WTC11 (cell line): ENCODE results near the gene DSTN. TPM values are rescaled to one million over a fixed set of nuclear protein-coding genes. Genes with fewer than 3 reads are reported as not detected.

Experiments used
- ATAC-seq: fragments of 200-7000 bp; cut with Tn5 transposase; 2 replicates; pipeline ENCODE4 v1.10.0; 2021; ENCODE audit warnings: mild to moderate bottlenecking, moderate library complexity
- CTCF ChIA-PET: fragments of 300-600 bp; sonication (Branson Sonifier 250); formaldehyde crosslinking; loops from one replicate; lab custom pipeline; 2021; ENCODE audit warnings: antibody characterized with exemption; lab: Charles Lee
- POLR2A ChIA-PET: fragments of 350-600 bp; sonication (Branson Sonifier 250); formaldehyde crosslinking; loops from one replicate; lab custom pipeline; 2021; ENCODE audit warnings: antibody characterized with exemption; lab: Charles Lee
- DNase-seq: peaks from one replicate; pipeline ENCODE4 v3.0.0; 2021; ENCODE audit warnings: low spot score
- H3K27ac Mint-ChIP-seq: 2 replicates; pipeline ENCODE4 v1.8.0; 2021; ENCODE audit warnings: mixed read lengths
- H3K27me3 Mint-ChIP-seq: 2 replicates; pipeline ENCODE4 v1.8.0; 2021; ENCODE audit warnings: low read depth, mild to moderate bottlenecking, moderate library complexity, mixed read lengths
- H3K36me3 Mint-ChIP-seq: 2 replicates; pipeline ENCODE4 v1.8.0; 2021; ENCODE audit warnings: mixed read lengths
- H3K4me1 Mint-ChIP-seq: 2 replicates; pipeline ENCODE4 v1.8.0; 2022; ENCODE audit warnings: mixed read lengths
- H3K4me3 Mint-ChIP-seq: 2 replicates; pipeline ENCODE4 v1.8.0; 2021; ENCODE audit warnings: mild to moderate bottlenecking, moderate library complexity, mixed read lengths
- H3K9me3 Mint-ChIP-seq: 2 replicates; pipeline ENCODE4 v1.8.0; 2021; ENCODE audit warnings: mixed read lengths
- ARID4B ChIP-seq: sonication (generic); formaldehyde crosslinking; IDR thresholded peaks from 2 replicates; pipeline ENCODE4 v1.8.0; 2023; ENCODE audit warnings: missing genetic modification reagents, mild to moderate bottlenecking, borderline replicate concordance
- ATF1 ChIP-seq: sonication (generic); formaldehyde crosslinking; IDR thresholded peaks from 2 replicates; pipeline ENCODE4 v1.8.1; 2023; ENCODE audit warnings: mild to moderate bottlenecking, moderate library complexity, missing genetic modification reagents
- CREM ChIP-seq: sonication (generic); formaldehyde crosslinking; IDR thresholded peaks from 2 replicates; pipeline ENCODE4 v1.8.1; 2022; ENCODE audit warnings: mild to moderate bottlenecking, missing genetic modification reagents, moderate library complexity
- E2F5 ChIP-seq: sonication (generic); formaldehyde crosslinking; IDR thresholded peaks from 2 replicates; pipeline ENCODE4 v1.8.1; 2022; ENCODE audit warnings: mild to moderate bottlenecking, moderate library complexity, missing genetic modification reagents
- ELF4 ChIP-seq: sonication (generic); formaldehyde crosslinking; IDR thresholded peaks from 2 replicates; pipeline ENCODE4 v1.8.1; 2022; ENCODE audit warnings: low read depth, mild to moderate bottlenecking, moderate library complexity, missing genetic modification reagents
- KAT7 ChIP-seq: sonication (generic); formaldehyde crosslinking; IDR thresholded peaks from 2 replicates; pipeline ENCODE4 v1.8.1; 2023; ENCODE audit warnings: missing genetic modification reagents, mild to moderate bottlenecking, borderline replicate concordance
- MAX ChIP-seq: sonication (generic); formaldehyde crosslinking; IDR thresholded peaks from 2 replicates; pipeline ENCODE4 v1.8.0; 2022; ENCODE audit warnings: mild to moderate bottlenecking, missing genetic modification reagents
- NR2C2 ChIP-seq: sonication (generic); formaldehyde crosslinking; IDR thresholded peaks from 2 replicates; pipeline ENCODE4 v1.8.0; 2022; ENCODE audit warnings: mild to moderate bottlenecking, missing genetic modification reagents
- OVOL2 ChIP-seq: fragments of 250-450 bp; sonication (Bioruptor Pico); IDR thresholded peaks from 2 replicates; pipeline ENCODE4 v1.9.0; 2021; ENCODE audit warnings: mild to moderate bottlenecking, borderline replicate concordance
- PRRX2 ChIP-seq: fragments of 250-450 bp; sonication (Bioruptor Pico); IDR thresholded peaks from 2 replicates; pipeline ENCODE4 v1.8.0; 2021; ENCODE audit warnings: mild to moderate bottlenecking
- SMAD3 ChIP-seq: sonication (generic); formaldehyde crosslinking; IDR thresholded peaks from 2 replicates; pipeline ENCODE4 v1.8.0; 2022; ENCODE audit warnings: missing genetic modification reagents, mild to moderate bottlenecking, borderline replicate concordance
- SMAD4 ChIP-seq: sonication (generic); formaldehyde crosslinking; IDR thresholded peaks from 2 replicates; pipeline ENCODE4 v1.8.0; 2022; ENCODE audit warnings: mild to moderate bottlenecking, missing genetic modification reagents
- STAT6 ChIP-seq: sonication (generic); formaldehyde crosslinking; conservative IDR thresholded peaks from 2 replicates; pipeline ENCODE4 v1.8.1; 2023; ENCODE audit warnings: mild to moderate bottlenecking, low read depth, missing genetic modification reagents, moderate library complexity
- ZNF671 ChIP-seq: fragments of 250-450 bp; sonication (Bioruptor Pico); IDR thresholded peaks from 2 replicates; pipeline ENCODE4 v1.8.0; 2021; ENCODE audit warnings: mild to moderate bottlenecking
- total RNA-seq: library from RNA; stranded (reverse); gene quantifications from 3 replicates; pipeline ENCODE4 v1.2.3, GENCODE V29; 2021
- TF ChIP-seq, protein P1 (sequence below): sonication (generic); formaldehyde crosslinking; IDR thresholded peaks from 2 replicates; pipeline ENCODE4 v1.8.1; 2022; ENCODE audit warnings: low read depth, missing genetic modification reagents, borderline replicate concordance
- TF ChIP-seq, protein P2 (sequence below): fragments of 250-450 bp; sonication (Bioruptor Pico); IDR thresholded peaks from 2 replicates; pipeline ENCODE4 v1.8.0; 2021; ENCODE audit warnings: mild to moderate bottlenecking
- TF ChIP-seq, protein P3 (sequence below): sonication (generic); formaldehyde crosslinking; IDR thresholded peaks from 2 replicates; pipeline ENCODE4 v1.8.1; 2023; ENCODE audit warnings: mild to moderate bottlenecking, missing genetic modification reagents
- TF ChIP-seq, protein P4 (sequence below): fragments of 200-600 bp; IDR thresholded peaks from 2 replicates; pipeline ENCODE4 v1.8.0; 2022; ENCODE audit warnings: antibody characterized with exemption
- TF ChIP-seq, protein P5 (sequence below): fragments of 250-450 bp; sonication (Bioruptor Pico); IDR thresholded peaks from 2 replicates; pipeline ENCODE4 v1.9.0; 2021; ENCODE audit warnings: moderate library complexity, mild to moderate bottlenecking, inconsistent platforms, borderline replicate concordance

DSTN gene
- total RNA-seq, 1 experiment from 2014 or later, result 153 TPM

- ChIA-PET CTCF (interaction anchor here (1.1 kb wide), 1 partner anchor 23 kb away, joined by 3 read pairs; no protein-coding TSS in a partner anchor), POLR2A (no interaction called here)
- Mint-ChIP-seq H3K36me3 (peaks cover 28% of the 10 kb centered on the region), H3K9me3 (no peaks in the 10 kb centered on the region), H3K27ac (no peak overlapping the region), H3K4me3 (no peak overlapping the region), H3K4me1 (peaks cover 19% of the 10 kb centered on the region), H3K27me3 (no peaks in the 10 kb centered on the region)
- TF ChIP-seq, protein P1, sequence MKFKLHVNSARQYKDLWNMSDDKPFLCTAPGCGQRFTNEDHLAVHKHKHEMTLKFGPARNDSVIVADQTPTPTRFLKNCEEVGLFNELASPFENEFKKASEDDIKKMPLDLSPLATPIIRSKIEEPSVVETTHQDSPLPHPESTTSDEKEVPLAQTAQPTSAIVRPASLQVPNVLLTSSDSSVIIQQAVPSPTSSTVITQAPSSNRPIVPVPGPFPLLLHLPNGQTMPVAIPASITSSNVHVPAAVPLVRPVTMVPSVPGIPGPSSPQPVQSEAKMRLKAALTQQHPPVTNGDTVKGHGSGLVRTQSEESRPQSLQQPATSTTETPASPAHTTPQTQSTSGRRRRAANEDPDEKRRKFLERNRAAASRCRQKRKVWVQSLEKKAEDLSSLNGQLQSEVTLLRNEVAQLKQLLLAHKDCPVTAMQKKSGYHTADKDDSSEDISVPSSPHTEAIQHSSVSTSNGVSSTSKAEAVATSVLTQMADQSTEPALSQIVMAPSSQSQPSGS, result no peak
- TF ChIP-seq NR2C2 (CRISPR knock-in tag) (no peak), ELF4 (CRISPR knock-in tag) (no peak), ATF1 (no peak), MAX (CRISPR knock-in tag) (no peak), SMAD3 (CRISPR knock-in tag) (no peak), STAT6 (CRISPR knock-in tag) (no peak), KAT7 (CRISPR knock-in tag) (no peak), ARID4B (CRISPR knock-in tag) (no peak), ZNF671 (no peak), SMAD4 (CRISPR knock-in tag) (no peak), CREM (no peak), PRRX2 (CRISPR knock-in tag) (no peak), E2F5 (CRISPR knock-in tag) (no peak), OVOL2 (no peak)
- TF ChIP-seq, protein P2, sequence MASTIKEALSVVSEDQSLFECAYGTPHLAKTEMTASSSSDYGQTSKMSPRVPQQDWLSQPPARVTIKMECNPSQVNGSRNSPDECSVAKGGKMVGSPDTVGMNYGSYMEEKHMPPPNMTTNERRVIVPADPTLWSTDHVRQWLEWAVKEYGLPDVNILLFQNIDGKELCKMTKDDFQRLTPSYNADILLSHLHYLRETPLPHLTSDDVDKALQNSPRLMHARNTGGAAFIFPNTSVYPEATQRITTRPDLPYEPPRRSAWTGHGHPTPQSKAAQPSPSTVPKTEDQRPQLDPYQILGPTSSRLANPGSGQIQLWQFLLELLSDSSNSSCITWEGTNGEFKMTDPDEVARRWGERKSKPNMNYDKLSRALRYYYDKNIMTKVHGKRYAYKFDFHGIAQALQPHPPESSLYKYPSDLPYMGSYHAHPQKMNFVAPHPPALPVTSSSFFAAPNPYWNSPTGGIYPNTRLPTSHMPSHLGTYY (CRISPR knock-in tag), result no peak
- TF ChIP-seq, protein P3, sequence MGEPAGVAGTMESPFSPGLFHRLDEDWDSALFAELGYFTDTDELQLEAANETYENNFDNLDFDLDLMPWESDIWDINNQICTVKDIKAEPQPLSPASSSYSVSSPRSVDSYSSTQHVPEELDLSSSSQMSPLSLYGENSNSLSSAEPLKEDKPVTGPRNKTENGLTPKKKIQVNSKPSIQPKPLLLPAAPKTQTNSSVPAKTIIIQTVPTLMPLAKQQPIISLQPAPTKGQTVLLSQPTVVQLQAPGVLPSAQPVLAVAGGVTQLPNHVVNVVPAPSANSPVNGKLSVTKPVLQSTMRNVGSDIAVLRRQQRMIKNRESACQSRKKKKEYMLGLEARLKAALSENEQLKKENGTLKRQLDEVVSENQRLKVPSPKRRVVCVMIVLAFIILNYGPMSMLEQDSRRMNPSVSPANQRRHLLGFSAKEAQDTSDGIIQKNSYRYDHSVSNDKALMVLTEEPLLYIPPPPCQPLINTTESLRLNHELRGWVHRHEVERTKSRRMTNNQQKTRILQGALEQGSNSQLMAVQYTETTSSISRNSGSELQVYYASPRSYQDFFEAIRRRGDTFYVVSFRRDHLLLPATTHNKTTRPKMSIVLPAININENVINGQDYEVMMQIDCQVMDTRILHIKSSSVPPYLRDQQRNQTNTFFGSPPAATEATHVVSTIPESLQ (CRISPR knock-in tag), result no peak
- TF ChIP-seq, protein P4, sequence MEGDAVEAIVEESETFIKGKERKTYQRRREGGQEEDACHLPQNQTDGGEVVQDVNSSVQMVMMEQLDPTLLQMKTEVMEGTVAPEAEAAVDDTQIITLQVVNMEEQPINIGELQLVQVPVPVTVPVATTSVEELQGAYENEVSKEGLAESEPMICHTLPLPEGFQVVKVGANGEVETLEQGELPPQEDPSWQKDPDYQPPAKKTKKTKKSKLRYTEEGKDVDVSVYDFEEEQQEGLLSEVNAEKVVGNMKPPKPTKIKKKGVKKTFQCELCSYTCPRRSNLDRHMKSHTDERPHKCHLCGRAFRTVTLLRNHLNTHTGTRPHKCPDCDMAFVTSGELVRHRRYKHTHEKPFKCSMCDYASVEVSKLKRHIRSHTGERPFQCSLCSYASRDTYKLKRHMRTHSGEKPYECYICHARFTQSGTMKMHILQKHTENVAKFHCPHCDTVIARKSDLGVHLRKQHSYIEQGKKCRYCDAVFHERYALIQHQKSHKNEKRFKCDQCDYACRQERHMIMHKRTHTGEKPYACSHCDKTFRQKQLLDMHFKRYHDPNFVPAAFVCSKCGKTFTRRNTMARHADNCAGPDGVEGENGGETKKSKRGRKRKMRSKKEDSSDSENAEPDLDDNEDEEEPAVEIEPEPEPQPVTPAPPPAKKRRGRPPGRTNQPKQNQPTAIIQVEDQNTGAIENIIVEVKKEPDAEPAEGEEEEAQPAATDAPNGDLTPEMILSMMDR, result no peak
- TF ChIP-seq, protein P5, sequence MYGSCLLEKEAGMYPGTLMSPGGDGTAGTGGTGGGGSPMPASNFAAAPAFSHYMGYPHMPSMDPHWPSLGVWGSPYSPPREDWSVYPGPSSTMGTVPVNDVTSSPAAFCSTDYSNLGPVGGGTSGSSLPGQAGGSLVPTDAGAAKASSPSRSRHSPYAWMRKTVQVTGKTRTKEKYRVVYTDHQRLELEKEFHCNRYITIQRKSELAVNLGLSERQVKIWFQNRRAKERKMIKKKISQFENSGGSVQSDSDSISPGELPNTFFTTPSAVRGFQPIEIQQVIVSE, result no peak
- ATAC-seq (no peak), DNase-seq (no peak)
Measured at GRCh38 chr20:17640875-17641378, 71.1 kb downstream of the DSTN start.
